GM19463 (cell line): ENCODE results near the gene LAMA3.

ENCODE experiments used
- ATAC-seq: cut with Tn5 transposase; IDR thresholded peaks from one replicate; pipeline ENCODE4 v1.9.1; 2021; ENCODE audit warnings: mild to moderate bottlenecking, moderate library complexity; ENCODE audit not compliant: unreplicated experiment

LAMA3 gene

DNA sequence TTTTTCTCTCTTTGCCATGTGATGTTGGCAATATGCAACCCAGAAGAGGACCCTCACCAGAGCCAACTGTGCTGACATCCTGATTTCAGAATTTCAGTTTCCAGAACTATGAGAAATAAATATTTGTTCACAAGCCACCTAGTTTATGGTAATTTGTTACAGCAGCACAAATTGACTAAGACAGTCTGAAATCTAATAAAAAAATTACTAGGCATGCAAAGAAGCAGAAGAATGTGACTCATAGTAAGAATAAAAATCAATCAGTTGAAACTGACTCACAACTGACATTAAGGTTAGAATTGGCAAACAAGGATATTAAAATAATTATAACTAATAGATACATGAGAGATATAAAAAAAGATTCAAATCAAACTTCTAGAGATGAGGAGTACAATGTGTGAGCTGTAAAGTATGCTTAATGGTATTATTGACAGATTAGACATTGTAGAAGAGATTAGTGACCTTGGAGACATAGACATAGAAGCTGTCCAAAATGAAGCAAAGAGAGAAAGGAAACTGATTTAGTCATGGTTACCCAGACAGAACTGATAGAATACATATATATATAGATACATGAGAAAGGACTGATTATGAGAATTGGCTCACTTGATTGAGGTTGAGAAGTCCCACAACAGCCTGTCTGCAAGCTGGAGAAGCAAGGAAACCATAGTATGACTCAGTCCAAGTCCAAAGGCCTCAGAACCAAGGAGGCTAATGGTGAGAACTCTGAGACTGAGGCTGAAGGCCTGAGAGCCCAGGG is 297.5 kb downstream of the LAMA3 start:
- peak; percentile 76 for ATAC-seq

DNA sequence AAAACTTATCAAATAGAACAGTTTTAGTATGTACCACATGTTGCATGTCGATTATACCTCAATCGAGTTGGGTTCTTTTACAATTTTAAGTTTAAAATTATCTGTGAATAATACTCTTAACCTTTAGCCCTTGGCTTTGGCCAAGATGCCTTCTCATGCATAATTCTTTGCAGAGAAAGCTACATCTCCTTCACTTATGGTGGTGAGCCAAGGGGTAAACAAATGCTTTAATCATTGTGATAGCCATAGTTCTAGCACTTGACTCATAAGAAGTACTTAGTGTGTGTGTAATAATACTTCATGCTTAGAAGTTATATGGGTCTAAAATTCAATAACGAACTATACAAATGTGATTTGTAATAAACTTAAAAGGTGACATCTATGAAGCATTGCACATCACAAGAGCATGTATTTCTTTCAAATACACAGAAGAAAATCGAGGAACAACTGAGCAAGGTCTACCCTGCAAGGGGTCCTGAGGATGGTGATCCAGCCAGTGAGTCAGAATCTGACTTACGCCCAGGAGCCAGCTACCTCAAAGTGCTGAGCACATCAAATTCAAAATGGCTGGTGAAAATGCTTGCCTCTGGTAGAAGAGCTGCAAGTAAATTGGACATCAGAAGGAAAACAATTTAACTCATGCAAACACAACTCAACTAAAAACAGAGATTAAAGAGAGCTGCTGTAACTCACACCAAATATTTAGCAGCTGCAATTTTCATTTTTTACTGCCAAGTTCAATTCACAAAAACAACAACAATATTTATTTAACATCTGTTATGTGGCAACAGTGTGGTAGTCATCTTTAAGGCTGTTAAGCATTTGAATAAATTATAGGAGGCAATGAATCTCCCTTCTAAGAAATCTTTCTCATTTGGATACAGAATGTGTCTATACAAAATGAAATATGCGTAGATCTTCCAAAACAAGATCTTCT is 301.5 kb downstream of the LAMA3 start:
- no peak for ATAC-seq

- ATAC-seq: no peak
Measured at GRCh38 chr18:23992089-23992940, 303.1 kb downstream of the LAMA3 start.

DNA sequence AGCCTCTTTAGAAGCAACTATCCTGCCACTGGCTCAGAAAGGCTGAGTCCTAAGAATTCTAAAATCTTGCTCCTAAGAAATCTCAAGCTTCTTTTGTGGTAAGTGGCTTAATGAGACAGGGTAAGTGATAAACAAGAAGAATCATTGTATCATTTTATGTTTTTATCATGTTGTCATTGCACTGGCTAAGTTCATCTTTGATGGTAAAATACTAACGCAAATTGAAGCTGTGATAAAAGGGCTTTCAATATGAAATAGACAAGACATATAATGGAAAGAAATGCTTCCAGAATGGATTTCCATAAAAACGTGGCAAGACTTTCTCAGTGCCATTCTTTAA is 303.7 kb downstream of the LAMA3 start:
- no peak for ATAC-seq

DNA sequence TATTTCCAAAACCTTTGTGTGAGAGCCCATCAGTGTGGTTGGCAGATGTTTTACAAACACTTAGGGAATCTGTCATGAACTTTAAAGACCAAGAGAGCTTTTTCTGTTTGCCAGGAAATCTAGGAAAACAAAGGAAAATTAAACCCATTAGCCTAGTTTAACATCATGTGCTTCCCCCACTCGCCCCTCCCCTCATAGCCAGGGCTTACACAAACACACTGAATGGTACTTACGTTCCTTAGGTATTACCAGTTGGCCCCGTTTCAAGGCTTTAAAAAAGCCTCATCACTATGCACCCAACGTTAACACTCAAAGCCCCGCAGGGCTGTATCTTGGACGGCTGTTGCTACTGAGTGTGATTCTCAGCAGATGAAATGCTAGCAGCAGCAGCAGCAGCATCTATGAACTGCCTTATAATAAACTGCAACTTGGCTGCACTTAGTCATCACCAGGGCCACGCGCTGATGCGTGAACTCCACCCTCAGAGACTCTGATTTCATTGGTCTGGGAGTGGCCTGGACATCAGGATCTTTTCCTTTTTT is 305.2 kb downstream of the LAMA3 start:
- ATAC-seq: no peak

DNA sequence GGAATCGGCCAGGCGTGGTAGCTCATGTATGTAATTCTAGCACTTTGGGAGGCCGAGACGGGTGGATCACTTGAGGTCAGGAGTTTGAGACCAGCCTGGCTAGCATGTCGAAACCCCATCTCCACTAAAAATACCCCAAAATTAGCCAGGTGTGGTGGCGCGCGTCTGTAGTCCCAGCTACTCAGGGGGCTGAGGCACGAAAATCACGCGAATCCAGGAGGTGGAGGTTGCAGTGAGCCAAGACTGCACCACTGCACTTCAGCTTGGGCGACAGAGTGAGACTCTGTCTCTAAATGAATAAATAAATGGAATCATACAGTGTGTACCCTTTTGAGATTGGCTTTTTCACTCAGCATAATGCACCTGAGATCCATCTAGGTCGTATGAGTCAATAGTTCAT is 305.9 kb downstream of the LAMA3 start:
- no peak for ATAC-seq

- no peak for ATAC-seq
Measured at GRCh38 chr18:23998018-23998417, 308.8 kb downstream of the LAMA3 start.

DNA sequence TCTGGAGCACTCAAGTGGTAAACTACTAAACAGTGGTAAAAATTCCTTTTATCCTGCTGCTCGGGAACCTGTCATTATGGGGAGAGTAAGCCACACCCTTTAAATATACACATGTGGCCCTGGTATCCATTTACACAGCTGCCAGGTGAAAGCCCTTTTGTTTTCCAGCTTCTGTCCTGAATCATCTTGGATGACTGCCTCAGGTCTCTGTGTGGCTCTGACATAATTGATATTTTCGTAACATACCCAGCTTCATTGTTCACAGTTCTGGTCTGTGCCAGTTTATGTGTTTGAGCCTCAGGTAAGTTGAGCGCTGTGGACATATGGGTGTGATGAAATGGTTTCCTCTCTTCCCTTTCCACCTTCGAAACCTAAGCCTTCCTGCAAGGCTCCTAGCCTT is 309.6 kb downstream of the LAMA3 start:
- no peak for ATAC-seq

- peak; percentile 45 for ATAC-seq
Measured at GRCh38 chr18:24000613-24001490, 311.6 kb downstream of the LAMA3 start.

GRCh38 chr18:24002479-24002878 is 313.2 kb downstream of the LAMA3 start:
- no peak for ATAC-seq

DNA sequence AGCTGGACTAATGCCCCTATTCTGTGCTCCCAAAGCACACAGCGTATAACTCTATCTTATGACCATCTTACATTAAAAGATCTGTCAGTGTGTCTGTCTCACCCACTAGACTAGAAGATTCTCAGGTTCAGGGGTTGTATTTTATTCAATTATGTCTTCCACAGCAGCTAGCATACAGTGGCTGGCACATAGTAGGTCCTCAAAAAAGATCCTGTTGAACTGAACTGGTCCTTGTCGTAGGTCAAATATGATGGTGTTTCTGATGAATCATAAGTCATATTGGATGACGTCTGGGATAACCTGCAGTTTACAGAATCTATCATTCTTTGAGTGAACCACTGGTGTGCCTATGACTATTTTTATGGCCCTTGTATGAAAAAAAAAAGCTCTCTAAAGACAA is 314.0 kb downstream of the LAMA3 start:
- no peak for ATAC-seq

DNA sequence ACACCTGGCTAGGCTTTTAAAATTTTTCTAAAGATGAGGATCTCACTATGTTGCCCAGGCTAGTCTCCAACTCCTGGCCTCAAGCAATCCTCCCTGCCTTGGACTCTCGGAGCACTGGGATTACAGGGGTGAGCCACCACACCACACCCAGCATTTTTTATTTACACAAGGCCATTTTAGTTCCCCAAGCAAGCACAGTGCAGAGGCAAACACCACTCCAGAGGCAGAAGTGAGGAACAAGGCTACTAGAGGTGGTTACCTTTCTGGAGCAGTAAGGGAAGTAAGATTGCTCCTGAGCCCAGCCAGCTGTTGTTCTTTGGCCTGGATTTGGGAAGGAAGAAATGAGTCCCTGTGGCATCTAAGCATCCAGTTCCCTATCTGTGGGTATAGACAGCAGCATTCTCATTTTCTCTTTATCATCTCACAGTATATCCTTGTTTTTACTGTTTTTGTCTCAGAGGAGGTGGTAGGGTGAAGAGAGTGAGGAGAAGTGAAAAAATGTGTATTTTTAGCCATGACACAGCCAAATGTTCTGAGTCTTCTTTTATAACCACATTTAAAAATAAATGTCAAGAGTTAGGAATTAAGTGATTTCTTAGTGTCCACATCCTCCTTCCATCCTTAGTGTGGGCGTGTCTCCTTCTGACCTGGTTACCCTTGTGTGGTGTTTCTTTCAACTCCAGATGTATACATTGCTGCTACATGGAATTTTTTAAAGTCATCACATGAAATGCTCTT is 314.8 kb downstream of the LAMA3 start:
- ATAC-seq: no peak
